Hepatic stellate cell (primary cell): ENCODE data around the gene PKD2.
"Not testable (repeated sequence)": the region's sequence is repeated elsewhere in the genome, so short reads cannot be mapped to it uniquely, and the experiment has no call there.

Experiments used
- DNase-seq: peaks from one replicate; pipeline ENCODE4 v3.0.0; 2011; ENCODE audit warnings: low spot score

The PKD2 gene

DNA sequence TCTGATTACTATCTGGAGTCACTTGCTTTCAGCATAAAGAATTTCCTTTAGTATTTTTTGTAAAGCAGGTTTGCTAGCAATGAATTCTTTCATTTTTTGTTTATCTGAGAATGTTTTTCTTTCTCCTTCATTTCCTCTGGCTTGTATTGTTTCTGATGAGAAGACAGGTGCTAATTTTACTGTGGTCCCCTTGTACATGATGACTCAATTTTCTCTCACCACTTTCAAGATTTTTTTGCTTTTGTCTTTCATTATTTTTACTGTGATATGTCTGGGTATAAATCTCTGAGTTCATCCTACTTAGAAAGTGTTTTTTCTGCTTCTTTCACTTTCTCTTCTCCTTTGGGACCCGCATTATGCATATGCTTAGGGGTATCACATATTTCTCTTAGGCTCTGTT is 62.6 kb downstream of the PKD2 start:
- no peak for DNase-seq

DNA sequence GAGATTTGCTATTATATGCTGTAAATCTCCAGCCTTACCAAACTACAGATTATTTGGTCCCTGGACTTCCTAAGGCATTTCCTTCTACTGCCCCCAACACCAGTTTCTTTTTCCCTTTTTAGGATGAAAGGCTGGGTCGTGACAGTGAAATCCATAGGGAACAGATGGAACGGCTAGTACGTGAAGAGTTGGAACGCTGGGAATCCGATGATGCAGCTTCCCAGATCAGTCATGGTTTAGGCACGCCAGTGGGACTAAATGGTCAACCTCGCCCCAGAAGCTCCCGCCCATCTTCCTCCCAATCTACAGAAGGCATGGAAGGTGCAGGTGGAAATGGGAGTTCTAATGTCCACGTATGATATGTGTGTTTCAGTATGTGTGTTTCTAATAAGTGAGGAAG is 67.9 kb downstream of the PKD2 start:
- DNase-seq = no peak

DNA sequence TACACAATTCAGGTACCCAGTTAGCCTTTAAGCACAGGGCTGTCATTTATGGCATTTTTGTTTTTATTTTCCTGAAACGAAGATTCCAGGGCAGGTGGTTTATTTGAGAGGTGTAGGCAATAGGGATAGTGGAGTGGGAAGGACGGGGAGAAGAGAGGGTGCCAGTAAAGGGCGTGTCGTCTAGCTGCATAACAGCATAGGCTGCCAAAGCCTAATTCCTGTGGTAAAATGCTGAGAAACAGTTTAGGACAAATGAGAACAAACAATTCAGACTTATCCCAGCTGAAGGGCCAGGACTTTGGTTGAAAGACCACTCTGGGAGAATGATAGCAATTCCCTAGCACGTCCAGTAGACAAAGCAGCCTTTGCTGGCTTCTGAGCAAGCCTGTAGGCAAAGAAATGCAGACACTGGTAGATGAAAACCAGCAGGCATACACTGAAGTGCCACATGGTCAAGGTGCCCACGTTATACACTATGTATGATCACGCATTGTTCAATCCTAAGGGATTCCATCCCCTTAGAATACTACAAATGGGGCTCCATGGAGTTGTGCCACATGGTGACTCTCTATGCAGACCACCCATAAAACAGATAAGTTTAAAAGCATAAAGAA is 70.6 kb downstream of the PKD2 start:
- DNase-seq = no peak

DNA sequence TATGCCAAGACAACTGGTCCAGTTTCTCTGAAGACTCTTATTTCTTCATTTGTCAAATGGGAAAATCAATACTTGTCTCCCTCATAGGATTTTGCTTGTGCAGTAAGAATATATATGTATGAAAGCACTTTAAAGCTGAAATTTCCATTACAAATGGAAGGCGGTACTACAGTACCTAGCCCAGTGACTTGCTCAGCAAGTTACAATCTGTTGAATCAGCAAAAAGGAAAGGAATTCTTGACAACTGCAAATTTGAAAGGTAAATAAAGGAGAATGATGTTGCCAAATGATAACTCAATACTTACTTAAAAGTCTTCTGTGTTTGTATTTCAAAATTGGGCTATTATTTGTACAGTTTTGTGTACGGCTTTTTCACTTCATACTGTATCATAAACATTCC is 71.1 kb downstream of the PKD2 start:
- no peak for DNase-seq

DNA sequence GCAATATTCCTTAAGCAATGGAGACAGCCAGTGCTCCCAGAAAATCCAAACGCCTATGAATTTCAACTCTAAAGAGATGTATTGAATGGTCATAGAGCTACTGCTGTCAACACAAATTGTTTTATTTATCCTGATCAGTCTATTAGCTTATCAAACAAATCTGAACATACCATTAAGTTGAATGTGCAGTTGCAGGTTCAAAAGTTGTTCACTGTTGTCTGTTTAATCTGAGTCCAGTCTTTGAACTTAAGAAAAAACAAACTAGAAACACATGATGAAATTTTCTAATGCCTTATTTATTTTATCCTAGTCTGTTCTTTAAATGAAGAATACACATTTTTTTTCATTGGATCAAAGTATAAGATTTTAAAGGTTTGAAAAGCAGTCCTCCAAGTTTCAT is 73.2 kb downstream of the PKD2 start:
- no peak for DNase-seq

DNA sequence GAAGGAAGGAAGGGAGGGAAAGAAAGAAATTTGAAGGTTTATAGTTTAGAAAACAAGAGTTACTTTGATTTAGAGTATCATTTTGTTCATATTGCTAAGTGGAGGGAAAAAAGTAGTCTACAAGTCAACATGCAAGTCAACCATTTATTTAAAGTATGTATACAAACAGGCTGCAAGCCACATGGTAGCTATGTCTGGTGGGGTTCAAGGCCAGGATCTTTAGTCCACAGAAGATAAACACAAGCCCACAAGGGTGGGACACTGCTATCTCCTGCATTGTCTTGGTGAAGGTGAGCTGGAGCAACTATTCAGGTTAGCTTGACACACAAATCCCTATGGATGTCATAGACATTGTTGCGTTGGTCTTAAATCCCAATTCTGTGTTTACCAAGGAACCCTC is 79.6 kb downstream of the PKD2 start:
- DNase-seq = no peak

DNA sequence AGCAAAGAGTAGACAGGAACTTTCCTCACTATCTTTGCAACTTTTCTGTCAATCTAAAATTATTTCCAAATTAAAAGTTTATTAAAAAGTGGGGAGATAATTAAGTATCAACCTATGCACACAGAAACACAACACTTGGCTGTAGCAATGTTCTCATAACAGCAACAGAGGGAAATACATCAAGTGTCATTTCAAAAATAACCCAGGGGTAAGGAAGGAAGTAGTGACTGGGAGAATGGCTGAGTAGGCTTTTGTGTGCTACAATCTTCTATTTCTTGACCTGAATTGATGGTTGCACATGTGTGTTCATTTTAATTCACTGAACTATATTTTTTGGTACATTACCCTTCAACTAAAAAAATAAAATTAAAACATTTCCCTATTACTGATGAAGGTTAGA is 83.5 kb downstream of the PKD2 start:
- no peak for DNase-seq

DNA sequence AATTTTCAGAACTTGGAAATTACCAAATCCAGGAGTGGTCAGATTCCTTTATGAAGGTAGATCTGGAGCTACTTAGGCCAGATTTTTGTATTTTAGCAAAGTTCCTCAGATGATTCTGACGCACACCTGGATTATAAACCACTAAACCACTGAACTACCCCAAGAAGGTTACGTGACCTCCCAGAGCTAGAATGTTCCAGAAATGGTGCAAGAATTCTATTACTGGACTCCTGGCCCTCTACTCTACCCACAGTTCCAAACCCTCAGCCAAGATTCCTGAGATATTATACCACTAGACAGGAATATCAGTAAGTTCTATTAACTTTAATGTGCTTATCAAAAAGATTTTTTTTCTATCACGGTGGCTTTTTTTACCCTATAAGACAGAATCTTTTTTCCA is 83.9 kb downstream of the PKD2 start:
- no peak for DNase-seq

DNA sequence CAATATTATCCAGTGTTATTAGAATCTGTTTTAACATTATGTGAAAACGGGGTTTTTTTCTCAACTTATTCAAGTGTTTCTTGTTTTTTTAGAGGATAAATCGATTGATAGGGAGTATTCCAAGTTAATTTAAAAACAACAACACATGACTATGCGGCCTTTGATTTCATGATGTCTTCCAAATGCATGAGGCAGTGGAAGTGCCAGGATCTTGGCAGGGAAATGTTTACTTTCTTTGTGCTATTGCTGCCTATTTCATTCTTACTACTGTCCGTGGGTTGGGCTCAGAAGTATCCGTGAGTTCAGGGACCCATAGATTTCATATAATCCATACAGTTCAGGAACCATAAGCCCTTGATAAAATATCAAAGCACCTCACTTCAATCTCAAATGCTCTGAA is 86.4 kb downstream of the PKD2 start:
- no peak for DNase-seq

DNA sequence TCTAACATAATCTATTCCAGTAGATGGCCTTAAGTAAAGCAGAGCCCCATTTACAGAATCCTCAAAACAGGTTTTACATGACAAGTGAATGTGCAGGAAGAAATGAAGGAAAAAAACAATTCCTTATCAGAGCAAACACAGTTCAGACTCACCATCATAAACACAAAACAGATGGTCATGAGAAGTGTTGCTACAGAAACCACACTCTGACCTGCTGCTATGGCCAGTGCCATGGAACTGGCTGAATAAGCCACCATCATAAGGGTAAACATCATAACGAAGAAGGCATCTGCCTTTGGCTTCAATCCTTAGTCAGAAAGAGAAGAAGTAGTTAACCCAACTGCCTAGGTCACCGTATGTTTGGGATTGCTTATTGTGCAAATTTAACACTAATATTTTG is 89.9 kb downstream of the PKD2 start:
- no peak for DNase-seq

DNA sequence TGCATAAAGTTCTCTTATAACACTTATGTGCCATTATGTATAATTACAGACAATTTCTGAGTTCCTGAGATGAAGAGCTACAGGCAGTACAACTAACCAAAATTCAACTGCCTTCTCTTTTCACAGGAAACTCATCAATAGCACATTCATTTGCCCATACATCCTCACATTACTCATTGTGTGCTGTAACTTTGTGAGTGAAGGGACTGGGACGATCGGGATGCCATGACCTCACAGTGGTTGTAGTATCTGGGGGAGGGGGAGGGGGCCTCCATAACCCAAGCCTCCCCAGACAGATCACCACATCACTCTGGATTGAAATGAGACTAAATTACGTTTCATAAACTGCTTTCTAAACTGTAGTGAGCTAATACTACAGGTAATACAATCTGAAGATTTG is 90.3 kb downstream of the PKD2 start:
- DNase-seq = no peak

DNA sequence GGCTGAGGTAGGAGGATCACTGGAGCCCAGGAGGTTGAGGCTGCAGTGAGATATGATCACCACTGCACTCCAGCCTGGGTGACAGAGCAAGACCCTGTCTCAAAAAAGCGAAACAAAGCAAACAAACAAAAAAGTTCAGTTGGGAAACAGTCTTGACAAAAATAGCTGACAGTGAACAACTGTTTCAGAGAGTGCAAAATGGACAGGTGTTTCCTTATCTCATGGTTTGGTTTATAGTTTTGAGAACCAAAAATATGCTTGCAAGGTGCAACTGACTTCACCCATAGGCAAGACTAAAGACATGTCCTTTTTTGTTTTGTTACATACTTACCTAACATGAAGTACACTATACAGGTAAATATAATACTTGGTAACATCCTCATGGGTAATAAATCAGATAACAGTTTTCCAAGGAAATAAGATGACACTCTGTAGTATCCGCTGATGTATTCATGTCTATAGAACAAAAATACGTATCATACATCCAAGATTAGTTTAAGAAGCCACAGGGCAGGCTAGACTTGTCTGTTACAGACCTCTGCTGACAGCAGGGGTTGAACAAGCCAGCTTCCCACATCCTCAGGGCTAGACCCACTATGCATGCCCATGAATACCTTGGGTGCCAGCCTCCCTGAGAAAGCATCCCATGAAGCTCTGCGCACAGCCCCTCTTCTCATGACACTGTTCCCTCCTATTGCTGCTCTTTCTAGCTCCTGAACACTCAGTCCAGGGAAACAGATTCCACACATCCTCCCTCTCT is 91.7 kb downstream of the PKD2 start:
- DNase-seq = no peak

DNA sequence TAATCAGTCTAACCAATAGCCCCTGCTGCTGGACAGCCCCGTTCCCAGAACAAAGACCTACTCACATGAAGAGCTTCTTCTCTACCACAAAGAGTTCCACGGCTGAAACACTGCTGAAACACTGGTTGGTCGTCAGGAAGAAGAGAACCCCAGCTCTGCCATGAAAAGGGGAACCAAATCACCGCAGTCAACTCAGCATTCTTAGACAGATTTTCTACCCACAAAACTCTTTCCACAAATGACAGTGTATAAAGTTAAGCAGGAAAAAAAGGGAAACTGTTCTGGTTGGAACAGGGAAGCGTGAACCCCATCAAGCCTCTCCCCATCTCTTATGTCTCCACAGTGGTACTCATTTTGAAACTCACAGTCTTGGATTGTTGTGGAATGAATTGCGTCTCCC is 93.7 kb downstream of the PKD2 start:
- DNase-seq = no peak

DNA sequence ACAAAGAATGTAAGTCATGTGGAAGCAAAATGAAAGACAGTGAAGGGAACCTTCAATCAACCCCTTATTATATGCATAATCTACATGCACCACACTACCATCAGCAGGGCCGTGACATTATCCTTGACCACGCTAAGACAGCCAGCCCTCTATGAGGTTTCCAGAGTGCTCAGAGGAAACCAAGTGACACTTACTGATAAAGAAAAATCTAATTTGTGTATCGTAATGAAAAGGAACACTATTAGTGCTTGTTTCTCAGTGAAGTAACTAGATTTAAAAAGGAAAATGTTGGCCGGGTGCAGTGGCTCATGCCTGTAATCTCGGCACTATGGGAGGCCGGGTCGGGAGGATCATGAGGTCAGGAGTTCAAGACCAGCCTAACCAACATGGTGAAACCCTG is 94.6 kb downstream of the PKD2 start:
- no peak for DNase-seq

DNA sequence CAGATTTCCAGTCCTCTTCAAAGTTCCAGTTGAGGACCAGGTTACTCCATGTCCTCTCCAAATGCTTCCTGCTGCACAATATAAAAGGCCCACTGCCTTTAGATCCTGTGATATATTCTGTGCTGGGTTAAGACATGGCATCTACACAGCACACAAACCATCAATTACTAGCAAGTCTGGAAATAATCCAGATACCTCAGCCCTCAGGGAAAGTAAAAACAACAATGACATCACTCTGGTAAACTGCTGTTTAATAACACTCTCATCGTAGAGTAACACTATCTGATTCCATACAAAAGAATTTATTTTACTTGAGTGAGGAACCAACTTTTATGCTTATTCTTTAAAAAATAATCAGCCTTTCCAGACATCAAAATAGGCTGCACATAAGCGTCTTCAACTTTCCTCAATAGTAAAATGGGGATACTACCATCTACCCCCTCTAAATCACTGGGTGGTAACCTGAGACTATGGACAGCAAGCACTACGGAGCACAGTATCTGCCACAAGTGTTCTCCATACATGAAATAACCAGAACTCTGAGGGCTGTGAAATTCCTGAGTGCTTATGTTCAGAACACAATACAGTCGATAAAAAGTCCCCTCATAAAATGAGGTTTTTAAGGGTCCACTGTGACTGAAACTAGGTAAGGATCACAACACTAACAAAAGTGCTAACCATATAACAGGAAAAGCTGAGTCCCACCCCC is 97.6 kb downstream of the PKD2 start:
- peak; percentile 34 for DNase-seq

DNA sequence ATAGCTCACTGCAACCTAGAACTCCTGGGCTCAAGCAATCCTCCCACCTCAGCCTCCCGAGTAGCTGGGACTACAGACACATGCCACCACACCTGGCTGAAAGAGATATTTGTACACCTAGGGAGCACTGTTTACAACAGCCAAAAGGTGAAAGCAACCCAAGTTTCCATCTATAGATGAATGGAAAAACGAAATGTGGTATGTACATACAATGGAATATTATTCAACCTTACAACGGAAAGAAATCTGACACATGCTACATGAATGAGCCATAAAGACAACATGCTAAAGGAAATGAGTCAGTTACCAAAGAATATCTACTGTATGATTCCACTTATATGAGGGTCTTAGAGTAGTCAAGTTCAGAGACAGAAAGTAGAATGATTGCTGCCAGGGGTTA is 98.8 kb downstream of the PKD2 start:
- DNase-seq = no peak

DNA sequence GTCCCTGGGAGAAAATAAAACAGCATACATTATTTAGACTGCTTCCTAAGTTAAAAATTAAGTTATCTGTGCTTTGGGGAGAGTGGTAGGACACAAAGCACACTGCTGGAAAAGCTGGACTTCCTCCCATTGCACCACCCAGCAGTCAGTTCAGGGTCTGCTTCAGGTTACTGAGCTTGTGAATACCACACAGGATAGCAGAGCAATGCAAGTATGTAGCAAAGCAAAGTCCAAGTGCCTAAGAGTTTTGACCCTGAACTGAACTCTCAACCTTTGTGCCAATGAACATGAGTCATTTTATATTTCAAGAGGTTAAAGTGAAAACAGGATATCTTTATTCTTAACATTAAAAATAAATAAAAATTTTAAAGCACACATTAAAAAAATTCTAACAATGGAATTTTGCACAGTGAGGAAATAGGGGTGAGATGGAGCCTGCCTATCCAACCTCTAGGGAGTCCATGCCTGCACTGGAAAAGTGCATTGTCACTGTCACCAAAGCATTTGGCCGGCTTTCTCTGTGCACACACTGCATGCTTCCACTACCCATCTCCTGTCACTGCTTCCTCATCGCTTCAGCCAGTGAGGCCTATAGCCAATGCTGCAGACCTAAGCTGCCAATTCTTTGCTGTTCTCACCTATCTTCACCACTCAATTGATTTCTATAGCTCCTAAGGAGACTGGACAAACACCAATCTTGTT is 100.1 kb downstream of the PKD2 start:
- no peak for DNase-seq

DNA sequence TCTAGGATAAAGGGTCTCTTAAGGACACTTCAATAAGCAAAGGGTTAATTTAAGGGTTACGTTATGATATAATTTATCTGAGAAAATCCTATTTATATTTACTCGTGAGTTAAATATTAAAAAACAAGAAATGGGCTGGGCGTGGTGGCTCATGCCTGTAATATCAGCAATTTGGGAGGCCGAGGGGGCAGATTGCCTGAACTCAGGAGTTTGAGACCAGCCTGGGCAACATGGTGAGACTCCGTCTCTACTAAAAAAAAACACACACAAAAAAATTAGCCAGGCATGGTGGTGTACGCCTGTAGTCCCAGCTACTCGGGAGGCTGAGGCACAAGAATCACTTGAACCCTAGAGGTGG is 100.7 kb downstream of the PKD2 start:
- DNase-seq = not testable (repeated sequence)

DNA sequence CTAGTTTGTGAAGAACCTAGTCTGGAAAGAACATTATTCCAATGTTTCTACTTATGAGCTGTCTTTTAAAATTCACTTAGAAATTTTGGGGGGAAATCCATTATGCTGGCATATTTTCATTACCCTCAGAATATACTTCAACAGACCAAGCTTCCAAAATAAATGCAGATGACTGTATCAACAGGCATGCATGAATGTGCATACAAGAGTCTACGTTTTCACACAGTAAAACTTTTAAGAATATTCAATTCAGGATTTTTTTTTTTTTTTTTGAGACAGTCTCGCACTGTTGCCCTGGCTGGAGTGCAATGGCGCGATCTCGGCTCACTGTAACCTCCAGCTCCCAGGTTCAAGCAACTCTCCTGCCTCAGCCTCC is 101.3 kb downstream of the PKD2 start:
- no peak for DNase-seq

DNA sequence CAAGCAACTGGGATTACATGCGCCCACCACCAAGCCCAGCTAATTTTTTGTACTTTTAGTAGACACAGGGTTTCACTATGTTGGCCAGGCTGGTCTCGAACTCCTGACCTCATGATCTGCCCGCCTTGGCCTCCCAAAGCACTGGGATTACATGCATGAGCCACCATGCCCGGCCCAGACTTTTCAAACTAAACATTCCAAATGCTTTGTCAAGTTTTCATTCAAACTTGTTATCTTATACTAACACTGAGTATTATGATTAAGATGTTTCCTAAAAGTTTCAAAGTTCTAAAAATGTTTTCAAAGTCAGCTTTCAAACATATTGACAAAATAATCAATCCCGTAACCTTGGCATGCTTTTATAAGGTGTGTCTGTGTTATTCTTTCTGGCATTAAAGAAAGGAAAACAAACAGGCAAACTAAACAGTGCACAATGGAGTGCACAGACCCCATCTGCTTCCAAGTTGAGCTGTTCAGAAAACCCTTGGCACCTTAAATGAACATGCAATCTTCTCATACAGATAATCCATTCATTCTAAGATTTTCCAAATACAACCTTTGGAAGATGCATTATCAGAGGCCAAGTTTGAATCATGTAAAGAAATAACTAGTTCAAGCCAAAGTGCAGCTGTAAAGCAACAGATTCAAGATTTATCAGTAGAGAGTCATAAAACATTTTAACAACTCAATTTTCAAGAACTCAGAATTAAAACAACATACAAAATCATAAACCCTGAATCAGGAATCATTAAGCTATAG is 101.9 kb downstream of the PKD2 start:
- DNase-seq = no peak

DNA sequence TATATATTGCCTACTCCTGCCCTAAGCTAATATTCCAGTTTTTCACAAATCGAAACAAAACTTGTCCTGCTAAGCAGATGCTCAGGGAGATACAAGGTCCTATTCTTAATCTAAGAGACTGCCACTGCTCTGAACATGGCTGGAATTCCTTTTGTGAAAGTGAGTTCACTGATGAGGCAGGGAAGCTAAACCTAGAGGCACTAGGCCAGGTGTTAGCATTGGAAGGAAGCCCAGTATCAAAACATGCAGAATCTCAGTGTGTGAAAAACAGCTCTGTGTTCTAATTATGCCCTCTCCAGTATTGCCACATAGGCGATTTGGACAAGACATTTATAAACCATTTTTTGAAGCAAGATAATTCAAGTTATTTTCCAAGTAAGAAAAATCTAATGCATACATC is 103.4 kb downstream of the PKD2 start:
- DNase-seq = no peak

DNA sequence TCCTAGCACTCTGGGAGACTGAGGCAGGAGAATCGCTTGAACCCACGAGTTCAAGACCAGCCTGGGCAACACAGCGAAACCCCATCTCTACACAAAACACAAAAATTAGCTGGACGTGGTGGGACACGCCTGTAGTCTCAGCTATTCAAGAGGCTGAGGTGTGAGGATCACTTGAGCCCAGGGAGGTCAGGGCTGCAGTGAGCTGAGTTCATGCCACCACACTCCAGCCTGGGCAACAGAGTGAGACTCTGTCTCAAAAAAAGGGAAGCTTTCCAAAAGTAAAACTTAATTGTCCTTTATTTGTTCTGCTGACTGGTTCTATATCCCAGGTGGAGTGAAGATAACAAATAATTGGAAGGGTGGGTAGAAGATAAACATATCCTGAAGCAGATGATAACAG is 105.4 kb downstream of the PKD2 start:
- no peak for DNase-seq
